VCaP (cell line): ENCODE measurements around the gene STX18.
A peak's percentile ranks its signal among the peaks of the same experiment; 100 is the strongest.

ENCODE experiments used
- H3K27ac ChIP-seq: fragments of 450-650 bp; 2 replicates; pipeline ENCODE4 v1.5.1; 2017
- CTCF ChIP-seq: fragments of 450-650 bp; conservative IDR thresholded peaks from 2 replicates; pipeline ENCODE4 v1.5.1; 2017; ENCODE audit warnings: mild to moderate bottlenecking, moderate library complexity

Gene STX18

GRCh38 chr4:4541661-4542570 is at the start of gene STX18:
Gene STX18 (minus strand): TSS chr4:4542048. CDS start chr4:4541964, 84 bp downstream.
- no peak for TF ChIP-seq CTCF
- H3K27ac ChIP-seq: peak within 1 kb of the TSS; percentile 87

GRCh38 chr4:4591071-4591470 is 49.2 kb upstream of the STX18 start:
- no peak for TF ChIP-seq CTCF

GRCh38 chr4:4590546-4590945 is 48.7 kb upstream of the STX18 start:
- no peak overlapping the region for H3K27ac ChIP-seq
- TF ChIP-seq CTCF: no peak

More at GRCh38 chr4:4591071-4591470, 49.2 kb upstream of the STX18 start:
- no peak overlapping the region for H3K27ac ChIP-seq

- no peak for TF ChIP-seq CTCF
- no peak overlapping the region for H3K27ac ChIP-seq
Observed at GRCh38 chr4:4585012-4585670, 43.3 kb upstream of the STX18 start.

- TF ChIP-seq CTCF: no peak
- H3K27ac ChIP-seq: no peak overlapping the region
Observed at GRCh38 chr4:4583606-4584005, 41.8 kb upstream of the STX18 start.

GRCh38 chr4:4582653-4583052 is 40.8 kb upstream of the STX18 start:
- no peak overlapping the region for H3K27ac ChIP-seq
- TF ChIP-seq CTCF: no peak

GRCh38 chr4:4580494-4580893 is 38.6 kb upstream of the STX18 start:
- TF ChIP-seq CTCF: no peak
- no peak overlapping the region for H3K27ac ChIP-seq
